ENCODE data around the gene STK25. TPM values are rescaled to one million over a fixed set of nuclear protein-coding genes. Genes with fewer than 3 reads are reported as not detected.

STK25 gene
- polyA plus RNA-seq, 1 donor (not counting 4 experiments of a cell fraction or from before 2014, with no cell fraction given) = 242 TPM

- Histone ChIP-seq H3K9me1 (ENCODE audit: control insufficient read depth, extremely low read depth, insufficient read depth, low read length) (no peaks in the 10 kb centered on the region), H3K9me3 (ENCODE audit: control insufficient read depth, low read depth, low read length) (no peaks in the 10 kb centered on the region), H3K36me3 (ENCODE audit: control insufficient read depth in 2 of 2, extremely low read depth in 1 of 2, insufficient read depth in 2 of 2, low read length in 2 of 2) (peaks cover 0 to 10% of the 10 kb centered on the region in 2 experiments), H3K4me1 (ENCODE audit: control insufficient read depth, extremely low read depth, insufficient read depth, low read length) (no peaks in the 10 kb centered on the region), H3K4me3 (ENCODE audit: control insufficient read depth in 2 of 3, extremely low read depth in 1 of 3, insufficient read depth in 2 of 3, low read depth in 1 of 3, low read length in 3 of 3) (no peak overlapping the region), H4K20me1 (ENCODE audit: control insufficient read depth, extremely low read depth, insufficient read depth, low read length) (no peaks in the 10 kb centered on the region), H3K79me2 (ENCODE audit: control insufficient read depth, insufficient read depth, low read length) (no peaks in the 10 kb centered on the region), H3K27ac (ENCODE audit: control insufficient read depth, insufficient read depth, low read length) (no peak overlapping the region), H3K4me2 (ENCODE audit: control insufficient read depth, extremely low read depth, insufficient read depth, low read depth, low read length) (no peak overlapping the region), H2AFZ (ENCODE audit: control insufficient read depth, low read length) (no peak overlapping the region), H3K27me3 (ENCODE audit: control insufficient read depth, extremely low read depth, insufficient read depth, low read length) (no peaks in the 10 kb centered on the region), H3K9ac (ENCODE audit: control insufficient read depth, extremely low read depth, insufficient read depth, low read length) (no peak overlapping the region)
- FAIRE-seq (no peak), DNase-seq (ENCODE audit: low read depth, low spot score) (no peak)
- TF ChIP-seq CTCF (optimal IDR thresholded peaks at IDR 0.05 in 1 of 3, IDR thresholded peaks at IDR 0.05 in 1 of 3, conservative IDR thresholded peaks at IDR 0.05 in 1 of 3; ENCODE audit: extremely low read depth in 1 of 3, insufficient read depth in 2 of 3, low read length in 3 of 3) = no peak
- no peak for TF ChIP-seq EZH2 (IDR thresholded peaks at IDR 0.05; ENCODE audit: low read length)
- dilution Hi-C loops (cut with MboI; ENCODE audit: extremely low pct_ligation_motif_present, low sequenced_read_pairs) = loop anchor here (25.0 kb wide), 1 partner anchor 104 kb away; no protein-coding TSS in a partner anchor
These were observed 25.1 kb downstream of the STK25 start for GRCh38 chr2:241483305-241483704.

GRCh38 chr2:241482126-241482955 is 26.0 kb downstream of the STK25 start:
- no peaks in the 10 kb centered on the region for H3K9me3 ChIP-seq (ENCODE audit: control insufficient read depth, low read depth, low read length)
- no peaks in the 10 kb centered on the region for H3K79me2 ChIP-seq (ENCODE audit: control insufficient read depth, insufficient read depth, low read length)
- H3K27ac ChIP-seq (ENCODE audit: control insufficient read depth, insufficient read depth, low read length) = no peak overlapping the region
- H3K9me1 ChIP-seq (ENCODE audit: control insufficient read depth, extremely low read depth, insufficient read depth, low read length) = no peaks in the 10 kb centered on the region
- no peaks in the 10 kb centered on the region for H3K27me3 ChIP-seq (ENCODE audit: control insufficient read depth, extremely low read depth, insufficient read depth, low read length)
- no peak overlapping the region for H2AFZ ChIP-seq (ENCODE audit: control insufficient read depth, low read length)
- no peaks in the 10 kb centered on the region for H4K20me1 ChIP-seq (ENCODE audit: control insufficient read depth, extremely low read depth, insufficient read depth, low read length)
- DNase-seq (ENCODE audit: low read depth, low spot score) = no peak
- H3K4me2 ChIP-seq (ENCODE audit: control insufficient read depth, extremely low read depth, insufficient read depth, low read depth, low read length) = no peak overlapping the region
- H3K4me3 ChIP-seq (ENCODE audit: control insufficient read depth in 2 of 3, extremely low read depth in 1 of 3, insufficient read depth in 2 of 3, low read depth in 1 of 3, low read length in 3 of 3) = no peak overlapping the region
- TF ChIP-seq CTCF (optimal IDR thresholded peaks at IDR 0.05 in 1 of 3, IDR thresholded peaks at IDR 0.05 in 1 of 3, conservative IDR thresholded peaks at IDR 0.05 in 1 of 3; ENCODE audit: extremely low read depth in 1 of 3, insufficient read depth in 2 of 3, low read length in 3 of 3) = no peak
- TF ChIP-seq EZH2 (IDR thresholded peaks at IDR 0.05; ENCODE audit: low read length) = no peak
- dilution Hi-C loops (cut with MboI; ENCODE audit: extremely low pct_ligation_motif_present, low sequenced_read_pairs) = loop anchor here (25.0 kb wide), 1 partner anchor 105 kb away; no protein-coding TSS in a partner anchor
- peaks cover 0 to 10% of the 10 kb centered on the region in 2 experiments for H3K36me3 ChIP-seq (ENCODE audit: control insufficient read depth in 2 of 2, extremely low read depth in 1 of 2, insufficient read depth in 2 of 2, low read length in 2 of 2)
- H3K4me1 ChIP-seq (ENCODE audit: control insufficient read depth, extremely low read depth, insufficient read depth, low read length) = no peaks in the 10 kb centered on the region
- no peak overlapping the region for H3K9ac ChIP-seq (ENCODE audit: control insufficient read depth, extremely low read depth, insufficient read depth, low read length)
- no peak for FAIRE-seq

Measured in keratinocyte (primary cell).